Lower leg skin (tissue), 3 donors: ENCODE measurements around the gene SLC9A3.

Source experiments
- CTCF ChIP-seq, 3 donors: fragments of 450-650 bp; IDR thresholded peaks; one replicate each; pipeline ENCODE4 v1.5.1; 2016; ENCODE audit warnings: antibody characterized with exemption in 3 of 3, mild to moderate bottlenecking in 3 of 3, moderate library complexity in 2 of 3
- POLR2A ChIP-seq, 2 donors: fragments of 450-650 bp; IDR thresholded peaks; one replicate each; pipeline ENCODE4 v1.6.1; 2016 to 2017; ENCODE audit warnings: antibody characterized with exemption in 2 of 2, mild to moderate bottlenecking in 1 of 2, moderate library complexity in 1 of 2

GRCh38 chr5:442335-443238, 81.7 kb downstream of the SLC9A3 start, which contains the start of gene EXOC3:
- TF ChIP-seq POLR2A (IDR thresholded peaks at IDR 0.05): peak in 1 of 2 donors; percentile 10
- TF ChIP-seq CTCF (IDR thresholded peaks at IDR 0.05): no peak
